Testis (tissue), 3 donors: ENCODE data around the gene SH2D5. TPM values are rescaled to one million over a fixed set of nuclear protein-coding genes. Genes with fewer than 3 reads are reported as not detected.
"Not testable (repeated sequence)": the region's sequence is repeated elsewhere in the genome, so short reads cannot be mapped to it uniquely, and the experiment has no call there.

Source experiments
- DNase-seq: peaks from one replicate; pipeline ENCODE4 v3.0.0-alpha.2; 2019
- H3K27ac ChIP-seq, 2 donors: fragments of 200-600 bp; sonication (generic); one replicate each; pipeline ENCODE4 v1.5.1; 2019
- H3K27me3 ChIP-seq: fragments of 200-600 bp; sonication (generic); one replicate; pipeline ENCODE4 v1.5.1; 2019
- H3K36me3 ChIP-seq: fragments of 200-600 bp; sonication (generic); one replicate; pipeline ENCODE4 v1.5.1; 2017; ENCODE audit warnings: low read depth; ENCODE audit errors: missing control alignments
- H3K4me1 ChIP-seq: fragments of 200-600 bp; sonication (generic); one replicate; pipeline ENCODE4 v1.5.1; 2019
- H3K4me3 ChIP-seq, 2 donors: fragments of 200-600 bp; sonication (generic); one replicate each; pipeline ENCODE4 v1.5.1; 2017 to 2019
- H3K9me3 ChIP-seq: fragments of 200-600 bp; sonication (generic); one replicate; pipeline ENCODE4 v1.5.1; 2017
- CTCF ChIP-seq, 3 experiments: fragments of 450-650 bp in 2 of 3; fragments of 200-600 bp in 1 of 3; sonication (generic) in 1 of 3; IDR thresholded peaks; one replicate each; pipeline ENCODE4 v1.5.1; 2016 to 2019; ENCODE audit warnings: antibody characterized with exemption in 3 of 3, mild to moderate bottlenecking in 2 of 3, moderate library complexity in 1 of 3
- POLR2A ChIP-seq: fragments of 450-650 bp; IDR thresholded peaks from one replicate; pipeline ENCODE4 v1.6.1; 2017; ENCODE audit warnings: antibody characterized with exemption, mild to moderate bottlenecking, moderate library complexity
- WGBS, 2 donors: methylation state at CpG; one replicate each; pipeline ENCODE4 v1.1.5; 2018; 5-methylcytosine and 5-hydroxymethylcytosine counted together
- intact Hi-C: fragments of 100-400 bp; cut with DNase I; formaldehyde crosslinking; loops from one replicate; pipeline ENCODE4 v1.15.1; 2023; ENCODE audit warnings: low total_unique reads
- polyA plus RNA-seq: library from polyadenylated mRNA; stranded (reverse); fragments of 350-450 nt; fragmentation: Illumina TruSeq; extraction: RNeasy Lipid Tissue Mini Kit (QIAGEN cat#74804); gene quantifications from one replicate; pipeline ENCODE4 v1.2.3, GENCODE V29; 2014; ENCODE audit warnings: low read depth, low replicate concordance; ENCODE audit not compliant: insufficient read depth
- total RNA-seq, 2 donors: library from RNA; depleted of rRNA; stranded (reverse); fragments of >200 nt; gene quantifications; one replicate each; pipeline ENCODE4 v1.2.3, GENCODE V29; 2016

SH2D5 gene
- total and polyA plus RNA-seq, 3 donors from 2014 or later: 4.2 to 5.8 (median 5.1) TPM

GRCh38 chr1:20682571-20683236 lies 49.8 kb downstream of the SH2D5 start:
- Histone ChIP-seq H3K36me3 (no peaks in the 10 kb centered on the region), H3K4me1 (peaks cover 22% of the 10 kb centered on the region), H3K27me3 (no peaks in the 10 kb centered on the region), H3K4me3 (no peak overlapping the region), H3K9me3 (no peaks in the 10 kb centered on the region), H3K27ac (no peak overlapping the region)
- WGBS, 2 donors: 62 to 79% methylated on average over 15 to 24 of the region's 24 CpGs
- TF ChIP-seq POLR2A (no peak), CTCF (IDR thresholded peaks at IDR 0.05) (no peak)
- intact Hi-C loops: no loop called here
- DNase-seq: no peak

- Histone ChIP-seq H3K27ac (no peak overlapping the region), H3K9me3 (no peaks in the 10 kb centered on the region), H3K27me3 (no peaks in the 10 kb centered on the region), H3K4me3 (no peak overlapping the region), H3K4me1 (peaks cover 22% of the 10 kb centered on the region), H3K36me3 (no peaks in the 10 kb centered on the region)
- intact Hi-C loops: no loop called here
- no peak for DNase-seq
- 90 to 93% methylated on average over 9 of the region's 9 CpGs for WGBS, 2 donors
- no peak for TF ChIP-seq CTCF (IDR thresholded peaks at IDR 0.05)
- no peak for TF ChIP-seq POLR2A
Measured at GRCh38 chr1:20681999-20682398, 50.5 kb downstream of the SH2D5 start.

GRCh38 chr1:20680269-20680668 lies 52.2 kb downstream of the SH2D5 start:
- 28 to 32% methylated on average over 5 of the region's 5 CpGs for WGBS, 2 donors
- Histone ChIP-seq H3K9me3 (no peaks in the 10 kb centered on the region), H3K4me3 (no peak overlapping the region), H3K36me3 (no peaks in the 10 kb centered on the region), H3K4me1 (peaks cover 14% of the 10 kb centered on the region), H3K27ac (no peak overlapping the region), H3K27me3 (no peaks in the 10 kb centered on the region)
- intact Hi-C loops: no loop called here
- TF ChIP-seq CTCF (IDR thresholded peaks at IDR 0.05) (no peak), POLR2A (no peak)
- no peak for DNase-seq

GRCh38 chr1:20678599-20678998 lies 53.9 kb downstream of the SH2D5 start:
- H3K9me3 ChIP-seq: no peaks in the 10 kb centered on the region
- intact Hi-C loops: no loop called here
- DNase-seq: no peak

GRCh38 chr1:20673626-20674025 lies 58.9 kb downstream of the SH2D5 start:
- H3K27ac ChIP-seq, H3K4me3 ChIP-seq, DNase-seq, H3K36me3 ChIP-seq, H3K9me3 ChIP-seq, H3K4me1 ChIP-seq, H3K27me3 ChIP-seq, intact Hi-C loops: not testable (repeated sequence)
- 93 to 97% methylated on average over 11 of the region's 11 CpGs for WGBS, 2 donors

More at GRCh38 chr1:20678599-20678998, 53.9 kb downstream of the SH2D5 start:
- TF ChIP-seq POLR2A (no peak), CTCF (IDR thresholded peaks at IDR 0.05) (no peak)
- Histone ChIP-seq H3K27ac (no peak overlapping the region), H3K36me3 (no peaks in the 10 kb centered on the region), H3K4me1 (no peaks in the 10 kb centered on the region), H3K4me3 (no peak overlapping the region), H3K27me3 (no peaks in the 10 kb centered on the region)
- 87 to 94% methylated on average over 6 of the region's 6 CpGs for WGBS, 2 donors
